Lower lobe of right lung (tissue), 2 donors: ENCODE results near the gene ISCU. TPM values are rescaled to one million over a fixed set of nuclear protein-coding genes. Genes with fewer than 3 reads are reported as not detected.

Experiments
- ATAC-seq, 2 donors: fragments of 200-7000 bp; cut with Tn5 transposase; one replicate each; pipeline ENCODE4 v1.9.1; 2020 to 2022; ENCODE audit warnings: mild to moderate bottlenecking in 2 of 2, moderate library complexity in 2 of 2
- DNase-seq: peaks from one replicate; pipeline ENCODE4 v3.0.0-alpha.2; 2020
- H3K27ac ChIP-seq: fragments of 200-600 bp; one replicate; pipeline ENCODE4 v1.8.0; 2022
- H3K27me3 ChIP-seq: fragments of 200-600 bp; one replicate; pipeline ENCODE4 v1.8.0; 2022; ENCODE audit warnings: low read depth
- H3K36me3 ChIP-seq: fragments of 200-600 bp; one replicate; pipeline ENCODE4 v1.8.0; 2022; ENCODE audit warnings: mild to moderate bottlenecking
- H3K4me1 ChIP-seq: fragments of 200-600 bp; one replicate; pipeline ENCODE4 v1.8.0; 2022
- H3K4me3 ChIP-seq: fragments of 200-600 bp; one replicate; pipeline ENCODE4 v1.8.0; 2022; ENCODE audit warnings: mild to moderate bottlenecking
- H3K9me3 ChIP-seq: fragments of 200-600 bp; one replicate; pipeline ENCODE4 v1.8.0; 2022
- CTCF ChIP-seq: fragments of 200-600 bp; IDR thresholded peaks from one replicate; pipeline ENCODE4 v1.8.0; 2022; ENCODE audit warnings: antibody characterized with exemption, mild to moderate bottlenecking
- intact Hi-C: fragments of 100-400 bp; cut with DNase I; formaldehyde crosslinking; loops from one replicate; pipeline ENCODE4 v1.11.0; 2022
- total RNA-seq: library from RNA; stranded (reverse); fragmentation: NEBNext Ultra II Directional; extraction: Animal tissue kit (Norgen Biotek cat#: 25700); gene quantifications from one replicate; pipeline ENCODE4 v1.2.1, GENCODE V29; 2021
- donor health status: DM: no; HTN: yes; CAD: no; lungs with severe emphysema.

Gene ISCU
- total RNA-seq, 1 donor from 2014 or later = 133 TPM

GRCh38 chr12:108600702-108601007 is 38.3 kb downstream of the ISCU start:
- Histone ChIP-seq H3K27me3 (no peaks in the 10 kb centered on the region), H3K36me3 (no peaks in the 10 kb centered on the region), H3K9me3 (no peaks in the 10 kb centered on the region), H3K27ac (no peak overlapping the region), H3K4me3 (no peak overlapping the region), H3K4me1 (no peaks in the 10 kb centered on the region)
- no peak for TF ChIP-seq CTCF
- no peak for ATAC-seq
- intact Hi-C loops = no loop called here
- DNase-seq = no peak

- no peaks in the 10 kb centered on the region for H3K27me3 ChIP-seq
- TF ChIP-seq CTCF = no peak
- no peak overlapping the region for H3K4me3 ChIP-seq
- no peak for DNase-seq
- no peaks in the 10 kb centered on the region for H3K9me3 ChIP-seq
- H3K4me1 ChIP-seq = no peaks in the 10 kb centered on the region
- H3K27ac ChIP-seq = no peak overlapping the region
- intact Hi-C loops = no loop called here
- no peak for ATAC-seq
- H3K36me3 ChIP-seq = no peaks in the 10 kb centered on the region
These were observed 39.9 kb downstream of the ISCU start for GRCh38 chr12:108602209-108602705.

GRCh38 chr12:108602976-108603704 is 40.7 kb downstream of the ISCU start:
- Histone ChIP-seq H3K9me3 (no peaks in the 10 kb centered on the region), H3K36me3 (no peaks in the 10 kb centered on the region)
- TF ChIP-seq CTCF = no peak

GRCh38 chr12:108603743-108604142 is 41.3 kb downstream of the ISCU start:
- no peak for DNase-seq
- Histone ChIP-seq H3K27ac (no peak overlapping the region), H3K27me3 (no peaks in the 10 kb centered on the region), H3K36me3 (no peaks in the 10 kb centered on the region), H3K4me3 (no peak overlapping the region), H3K9me3 (no peaks in the 10 kb centered on the region), H3K4me1 (no peaks in the 10 kb centered on the region)
- no peak for TF ChIP-seq CTCF
- intact Hi-C loops = no loop called here
- ATAC-seq = no peak

More at GRCh38 chr12:108602976-108603704, 40.7 kb downstream of the ISCU start:
- no peak for DNase-seq
- Histone ChIP-seq H3K27ac (no peak overlapping the region), H3K4me1 (no peaks in the 10 kb centered on the region), H3K27me3 (no peaks in the 10 kb centered on the region), H3K4me3 (no peak overlapping the region)
- ATAC-seq = no peak
- intact Hi-C loops = no loop called here

- Histone ChIP-seq H3K4me3 (no peak overlapping the region), H3K27ac (no peak overlapping the region), H3K9me3 (no peaks in the 10 kb centered on the region), H3K27me3 (no peaks in the 10 kb centered on the region), H3K4me1 (no peaks in the 10 kb centered on the region), H3K36me3 (no peaks in the 10 kb centered on the region)
- intact Hi-C loops = no loop called here
- ATAC-seq (no peak), DNase-seq (no peak)
- TF ChIP-seq CTCF = no peak
These were observed 42.0 kb downstream of the ISCU start for GRCh38 chr12:108604208-108604941.
